Thymus (tissue), 11 donors: ENCODE measurements around the gene CCSER1. TPM values are rescaled to one million over a fixed set of nuclear protein-coding genes. Genes with fewer than 3 reads are reported as not detected.
"Not testable (repeated sequence)": the region's sequence is repeated elsewhere in the genome, so short reads cannot be mapped to it uniquely, and the experiment has no call there.

ENCODE experiments used
- DNase-seq, 9 donors: peaks; one replicate each; pipeline ENCODE4 v3.0.0-alpha.2; 2013; ENCODE audit warnings: low spot score in 9 of 9, low read depth in 6 of 9, missing footprints in 1 of 9
- H3K27ac ChIP-seq, 2 donors: one replicate each; pipeline ENCODE4 v1.5.1; 2013; ENCODE audit warnings: control low read depth in 1 of 2, low read depth in 1 of 2, low read length in 1 of 2, mild to moderate bottlenecking in 1 of 2, moderate library complexity in 1 of 2
- H3K27me3 ChIP-seq, 2 donors: one replicate each; pipeline ENCODE4 v1.5.1; 2013; ENCODE audit warnings: low read length in 1 of 2; ENCODE audit not compliant: control insufficient read depth in 2 of 2, insufficient read depth in 1 of 2
- H3K36me3 ChIP-seq, 2 donors: one replicate each; pipeline ENCODE4 v1.5.1; 2013; ENCODE audit warnings: low read length in 1 of 2, mild to moderate bottlenecking in 1 of 2, moderate library complexity in 1 of 2; ENCODE audit not compliant: control insufficient read depth in 2 of 2, insufficient read depth in 2 of 2
- H3K4me1 ChIP-seq, 2 donors: one replicate each; pipeline ENCODE4 v1.5.1; 2013; ENCODE audit warnings: low read length in 2 of 2; ENCODE audit not compliant: control insufficient read depth in 2 of 2, insufficient read depth in 2 of 2
- H3K4me3 ChIP-seq, 2 donors: one replicate each; pipeline ENCODE4 v1.5.1; 2013; ENCODE audit warnings: low read length in 2 of 2, control low read depth in 1 of 2, mild to moderate bottlenecking in 1 of 2
- H3K9me3 ChIP-seq, 2 donors: one replicate each; pipeline ENCODE4 v1.5.1; 2013; ENCODE audit warnings: low read length in 1 of 2, mild to moderate bottlenecking in 1 of 2; ENCODE audit not compliant: control insufficient read depth in 2 of 2, insufficient read depth in 1 of 2
- WGBS: extraction: QIAGEN DNeasy Blood & Tissue Kit; methylation state at CpG from one replicate; pipeline ENCODE4 v1.1.7; 2013; 5-methylcytosine and 5-hydroxymethylcytosine counted together
- polyA plus RNA-seq: library from polyadenylated mRNA; stranded (reverse); fragments of 200-250 nt; gene quantifications from one replicate; pipeline ENCODE4 v1.2.3, GENCODE V29; 2013
- total RNA-seq: library from RNA; stranded (reverse); fragments of 120-200 nt; gene quantifications from one replicate; pipeline ENCODE4 v1.2.4, GENCODE V29; 2013
- donor health status: healthy.

The CCSER1 gene
- total and polyA plus RNA-seq, 2 donors, result 2.0 to 8.7 TPM

DNA sequence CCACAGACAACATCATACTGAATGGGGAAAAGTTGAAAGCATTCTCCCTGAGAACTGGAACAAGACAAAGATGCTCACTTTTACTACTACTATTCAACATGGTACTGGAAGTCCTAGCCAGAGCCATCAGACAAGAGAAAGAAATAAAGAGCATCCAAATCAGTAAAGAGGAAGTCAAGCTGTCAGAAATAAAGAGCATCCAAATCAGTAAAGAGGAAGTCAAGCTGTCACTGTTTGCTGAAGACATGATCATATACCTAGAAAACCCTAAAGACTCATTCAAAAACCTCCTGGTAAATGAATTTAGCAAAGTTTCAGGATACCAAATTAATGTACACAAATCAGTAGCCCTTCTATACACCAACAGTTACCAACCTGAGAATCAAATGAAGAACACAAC, 285.6 kb downstream of the CCSER1 start:
- not testable (repeated sequence) for DNase-seq, H3K27ac ChIP-seq, H3K36me3 ChIP-seq, H3K4me3 ChIP-seq, H3K27me3 ChIP-seq, H3K9me3 ChIP-seq, H3K4me1 ChIP-seq

DNA sequence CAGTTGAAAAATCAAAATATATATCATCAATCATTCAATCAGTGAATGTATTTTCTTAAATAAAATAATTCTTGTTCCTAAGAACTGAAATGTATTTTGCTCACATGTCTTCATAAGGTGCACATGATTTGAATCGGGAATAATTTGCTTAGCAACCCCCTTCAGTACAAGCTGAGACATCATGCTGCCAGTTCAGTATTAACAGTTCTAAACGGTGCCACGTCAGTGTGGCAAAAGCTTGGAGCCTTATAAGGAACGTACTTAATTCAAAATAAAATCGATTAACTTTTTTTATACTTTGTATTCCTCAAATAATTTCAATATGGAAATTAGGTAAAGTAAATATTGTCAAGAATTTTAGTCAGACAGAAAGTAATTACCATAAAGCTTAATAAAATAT, 287.9 kb downstream of the CCSER1 start:
- DNase-seq, result no peak

DNA sequence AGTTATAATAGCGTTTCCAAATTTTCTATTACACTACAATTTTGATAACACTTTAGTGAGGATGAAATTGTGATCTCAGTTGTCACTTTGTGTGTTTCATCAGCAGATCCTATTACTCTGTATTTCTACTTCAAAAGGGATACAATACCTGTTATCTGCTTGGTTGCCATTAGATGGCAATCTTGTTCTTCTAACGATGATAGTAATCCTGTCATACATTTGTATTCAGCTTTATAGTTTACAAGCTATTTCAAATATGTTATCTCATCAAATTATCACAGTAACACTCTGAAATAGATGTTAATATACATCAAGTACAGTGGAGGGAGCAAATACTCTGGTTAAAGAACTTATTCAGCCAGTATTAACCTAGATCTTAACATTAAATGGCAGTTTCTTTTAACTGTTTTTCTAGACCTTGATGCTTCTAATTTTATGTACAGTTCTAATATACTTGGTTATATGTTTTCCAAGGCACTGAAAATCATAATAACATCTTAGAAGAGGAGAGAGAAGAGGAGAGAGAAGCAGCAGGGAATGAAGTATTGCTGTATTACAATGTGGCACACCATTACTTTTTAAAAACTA, 292.0 kb downstream of the CCSER1 start:
- no peak overlapping the region for H3K4me3 ChIP-seq
- 2% methylated on average over 2 of the region's 2 CpGs for WGBS

More for the DNA sequence above, 287.9 kb downstream of the CCSER1 start:
- no peaks in the 10 kb centered on the region for H3K36me3 ChIP-seq
- 97% methylated on average over 5 of the region's 5 CpGs for WGBS
- H3K27me3 ChIP-seq, result no peaks in the 10 kb centered on the region
- H3K27ac ChIP-seq, result no peak overlapping the region
- no peak overlapping the region for H3K4me3 ChIP-seq
- H3K4me1 ChIP-seq, result no peaks in the 10 kb centered on the region
- H3K9me3 ChIP-seq, result no peaks in the 10 kb centered on the region

DNA sequence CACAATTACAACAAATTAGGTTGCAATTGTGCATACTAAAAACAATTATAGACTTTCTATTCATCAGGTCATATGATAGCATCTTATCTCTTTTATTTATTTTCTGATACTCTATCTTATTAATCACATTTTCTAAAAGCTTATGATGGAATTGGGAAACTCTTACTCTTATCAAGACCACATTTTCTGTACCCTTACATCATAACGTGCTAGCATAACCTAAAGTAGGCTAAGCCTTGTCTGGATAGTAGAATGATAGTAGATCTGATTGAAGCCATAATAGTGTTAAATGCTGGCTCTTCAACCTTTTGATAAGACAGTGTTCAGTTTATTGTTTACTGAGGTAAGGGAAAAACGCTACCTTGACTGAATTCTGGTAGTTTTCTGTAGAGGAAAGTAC, 294.0 kb downstream of the CCSER1 start:
- H3K36me3 ChIP-seq, result no peaks in the 10 kb centered on the region
- H3K4me1 ChIP-seq, result no peaks in the 10 kb centered on the region
- 96% methylated on average over 2 of the region's 2 CpGs for WGBS
- H3K27me3 ChIP-seq, result no peaks in the 10 kb centered on the region
- no peak for DNase-seq
- no peaks in the 10 kb centered on the region for H3K9me3 ChIP-seq
- no peak overlapping the region for H3K4me3 ChIP-seq
- H3K27ac ChIP-seq, result no peak overlapping the region

More for the DNA sequence above, 292.0 kb downstream of the CCSER1 start:
- Histone ChIP-seq H3K4me1 (no peaks in the 10 kb centered on the region), H3K27ac (no peak overlapping the region), H3K27me3 (no peaks in the 10 kb centered on the region), H3K9me3 (no peaks in the 10 kb centered on the region), H3K36me3 (no peaks in the 10 kb centered on the region)
- peak in 2 of 9 donors; percentile 1 to 6 for DNase-seq

DNA sequence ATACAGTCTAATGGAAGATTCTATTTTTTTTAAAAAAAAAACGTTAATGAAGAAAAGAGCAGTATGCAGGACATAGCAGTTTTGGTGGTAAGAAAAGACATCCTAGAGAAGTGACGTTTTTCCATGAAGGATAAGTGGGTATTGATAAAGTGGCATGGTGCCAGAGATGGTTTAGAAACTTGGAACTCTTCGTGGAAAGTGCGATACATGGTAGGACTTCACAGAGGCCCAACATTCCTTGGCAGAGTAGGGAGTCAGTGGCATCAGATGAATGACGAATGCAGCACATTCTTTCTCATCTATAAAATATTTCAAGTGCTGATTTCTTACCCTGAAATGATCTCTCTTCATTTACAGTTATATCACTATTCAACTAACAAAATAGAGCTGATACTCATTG, 298.7 kb downstream of the CCSER1 start:
- H3K4me1 ChIP-seq, result no peaks in the 10 kb centered on the region
- H3K4me3 ChIP-seq, result no peak overlapping the region
- no peaks in the 10 kb centered on the region for H3K9me3 ChIP-seq
- H3K27me3 ChIP-seq, result no peaks in the 10 kb centered on the region
- WGBS, result 81% methylated on average over 5 of the region's 5 CpGs
- H3K36me3 ChIP-seq, result no peaks in the 10 kb centered on the region
- no peak for DNase-seq
- no peak overlapping the region for H3K27ac ChIP-seq

DNA sequence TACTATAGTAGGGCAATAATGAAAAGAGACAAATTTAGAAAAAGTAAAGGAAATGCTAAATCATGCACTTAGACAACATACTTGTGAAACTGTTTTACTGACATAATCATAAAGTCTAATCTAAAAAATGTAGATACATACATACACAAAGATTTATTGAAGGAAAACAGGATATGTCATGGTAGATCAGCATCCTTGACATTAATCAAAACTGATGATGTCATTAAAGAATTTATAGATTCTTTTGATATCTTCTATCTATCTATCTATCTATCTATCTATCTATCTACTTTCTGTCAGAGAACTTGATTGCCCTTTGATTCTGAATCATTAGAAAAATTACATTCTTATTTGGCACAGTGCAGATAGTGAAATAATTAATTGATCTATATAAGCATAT, 311.3 kb downstream of the CCSER1 start:
- Histone ChIP-seq H3K4me3 (no peak overlapping the region), H3K27ac (no peak overlapping the region), H3K4me1 (no peaks in the 10 kb centered on the region), H3K36me3 (no peaks in the 10 kb centered on the region), H3K9me3 (no peaks in the 10 kb centered on the region), H3K27me3 (no peaks in the 10 kb centered on the region)
- no peak for DNase-seq

DNA sequence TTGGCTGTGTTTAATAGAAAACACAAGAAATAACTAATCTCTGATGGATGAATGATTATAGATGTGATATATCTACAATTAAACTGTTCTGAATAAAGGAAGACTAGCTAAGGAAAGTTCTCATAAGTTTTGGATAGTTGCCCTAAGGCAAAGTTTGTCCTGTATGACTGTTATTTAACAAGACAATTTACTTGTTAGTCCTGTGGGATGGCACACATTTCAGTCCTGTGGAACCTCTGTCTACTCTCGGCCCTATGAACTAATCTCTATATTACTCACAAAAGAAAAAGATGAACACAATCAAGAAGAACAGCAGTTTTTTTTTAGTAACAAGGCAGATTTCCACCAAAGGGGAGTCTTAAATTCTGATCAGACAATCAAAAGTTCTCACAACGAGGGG, 314.6 kb downstream of the CCSER1 start:
- Histone ChIP-seq H3K36me3 (no peaks in the 10 kb centered on the region), H3K27me3 (no peaks in the 10 kb centered on the region), H3K4me3 (no peak overlapping the region), H3K9me3 (no peaks in the 10 kb centered on the region), H3K27ac (no peak overlapping the region), H3K4me1 (no peaks in the 10 kb centered on the region)
- no peak for DNase-seq
- 84% methylated on average over 2 of the region's 2 CpGs for whole genome bisulfite sequencing

DNA sequence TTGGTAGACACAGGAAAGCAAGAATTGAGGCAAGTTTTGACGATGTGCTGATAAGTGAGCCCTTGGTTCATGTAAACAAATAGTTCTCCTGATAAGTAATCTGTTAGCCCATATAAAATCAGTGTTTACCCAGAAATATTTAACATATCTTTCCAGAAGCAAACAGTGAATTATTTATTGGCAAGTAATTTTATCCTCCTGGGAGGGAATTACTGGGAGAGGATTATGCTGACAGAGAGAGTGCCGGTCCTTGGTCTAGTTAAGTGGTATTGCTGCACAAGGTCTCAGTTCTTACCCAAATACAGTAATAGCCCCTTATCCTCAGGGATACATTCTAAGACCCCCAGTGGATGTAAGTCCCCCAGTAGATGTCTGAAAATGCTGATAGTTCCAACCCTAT, 315.4 kb downstream of the CCSER1 start:
- Histone ChIP-seq H3K36me3 (no peaks in the 10 kb centered on the region), H3K4me1 (no peaks in the 10 kb centered on the region), H3K27ac (no peak overlapping the region), H3K9me3 (no peaks in the 10 kb centered on the region), H3K4me3 (no peak overlapping the region), H3K27me3 (no peaks in the 10 kb centered on the region)
- 98% methylated on average over 2 of the region's 2 CpGs for WGBS
- no peak for DNase-seq

DNA sequence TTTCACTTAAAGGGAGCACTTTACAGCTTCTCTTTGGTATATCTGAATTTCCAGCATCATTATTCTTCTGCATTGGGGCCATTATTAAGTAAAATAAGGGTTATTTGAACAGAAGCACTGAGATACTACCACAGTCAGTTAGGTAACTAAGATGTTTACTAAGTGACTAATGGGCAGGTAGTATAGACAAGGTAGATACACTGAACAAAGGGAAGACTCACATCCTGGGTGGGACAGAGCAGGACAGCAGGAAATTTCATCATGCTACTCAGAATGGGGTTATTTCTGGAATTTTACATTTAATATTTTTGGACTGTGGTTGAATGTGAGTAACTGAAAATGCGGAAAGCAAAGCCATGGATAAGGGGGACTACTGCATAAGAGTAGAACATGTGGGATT, 316.0 kb downstream of the CCSER1 start:
- H3K27ac ChIP-seq, result no peak overlapping the region
- no peaks in the 10 kb centered on the region for H3K9me3 ChIP-seq
- no peak for DNase-seq
- H3K4me1 ChIP-seq, result no peaks in the 10 kb centered on the region
- H3K27me3 ChIP-seq, result no peaks in the 10 kb centered on the region
- H3K36me3 ChIP-seq, result no peaks in the 10 kb centered on the region
- no peak overlapping the region for H3K4me3 ChIP-seq
- WGBS, result 96% methylated on average over 1 of the region's 1 CpG

DNA sequence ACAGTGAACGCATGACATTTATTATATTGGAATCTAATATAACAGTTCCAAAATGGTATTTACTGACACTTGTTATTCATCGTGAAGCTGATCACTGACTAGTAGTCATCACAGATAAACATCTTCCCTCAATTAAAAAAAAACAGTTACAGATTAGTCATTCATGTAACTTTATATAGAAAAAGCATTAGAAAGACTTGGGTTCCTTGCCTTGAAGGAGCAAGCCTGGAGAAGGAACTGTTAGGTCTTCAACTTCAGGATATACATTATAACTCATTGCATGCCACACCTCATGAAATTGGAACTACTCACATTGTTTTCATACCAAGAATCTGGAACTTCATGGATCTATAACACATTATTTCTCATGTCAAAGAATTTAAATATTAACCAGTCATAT, 317.7 kb downstream of the CCSER1 start:
- Histone ChIP-seq H3K27ac (no peak overlapping the region), H3K4me1 (no peaks in the 10 kb centered on the region), H3K9me3 (peaks cover 0 to 11% of the 10 kb centered on the region in 2 donors), H3K4me3 (no peak overlapping the region), H3K27me3 (no peaks in the 10 kb centered on the region), H3K36me3 (no peaks in the 10 kb centered on the region)
- 95% methylated on average over 2 of the region's 2 CpGs for WGBS
- no peak for DNase-seq
